Tibial artery (tissue), 4 donors: ENCODE data around the gene FOXK1.

Experiments
- DNase-seq, 2 donors: peaks; one replicate each; pipeline ENCODE4 v3.0.0-alpha.2; 2019
- H3K27ac ChIP-seq, 2 donors: fragments of 200-600 bp; sonication (generic) in 1 of 2; 1 replicate in 1 of 2; 2 replicates in 1 of 2; pipeline ENCODE4 v1.5.1; 2018 to 2019; ENCODE audit warnings: mild to moderate bottlenecking in 1 of 2
- H3K27me3 ChIP-seq, 2 donors: fragments of 200-600 bp; sonication (generic) in 1 of 2; one replicate each; pipeline versions ENCODE4 v1.5.1 to v1.6.0; 2016 to 2019
- H3K36me3 ChIP-seq, 3 donors: fragments of 200-600 bp; sonication (generic) in 2 of 3; one replicate each; pipeline ENCODE4 v1.5.1; 2016 to 2019; ENCODE audit warnings: mild to moderate bottlenecking in 2 of 3
- H3K4me1 ChIP-seq, 4 donors: fragments of 200-600 bp; sonication (generic) in 2 of 4; 1 replicate in 3 of 4; 2 replicates in 1 of 4; pipeline ENCODE4 v1.5.1; 2016 to 2019
- H3K4me3 ChIP-seq, 2 donors: fragments of 200-600 bp; sonication (generic) in 1 of 2; 1 replicate in 1 of 2; 2 replicates in 1 of 2; pipeline ENCODE4 v1.5.1; 2018 to 2019; ENCODE audit warnings: mild to moderate bottlenecking in 2 of 2
- H3K9me3 ChIP-seq, 3 donors: fragments of 200-600 bp; sonication (generic) in 1 of 3; one replicate each; pipeline ENCODE4 v1.5.1; 2016 to 2019
- intact Hi-C: fragments of 100-400 bp; cut with DNase I; formaldehyde crosslinking; loops from one replicate; pipeline ENCODE4 v1.15.0; 2023; ENCODE audit warnings: low total_unique reads
- TF ChIP-seq, protein P1 (sequence below), 2 experiments: fragments of 200-600 bp in 1 of 2; fragments of 450-650 bp in 1 of 2; IDR thresholded peaks; one replicate each; pipeline ENCODE4 v1.5.1; 2017 to 2019; ENCODE audit warnings: antibody characterized with exemption in 2 of 2, mild to moderate bottlenecking in 1 of 2, moderate library complexity in 1 of 2

Gene FOXK1

DNA sequence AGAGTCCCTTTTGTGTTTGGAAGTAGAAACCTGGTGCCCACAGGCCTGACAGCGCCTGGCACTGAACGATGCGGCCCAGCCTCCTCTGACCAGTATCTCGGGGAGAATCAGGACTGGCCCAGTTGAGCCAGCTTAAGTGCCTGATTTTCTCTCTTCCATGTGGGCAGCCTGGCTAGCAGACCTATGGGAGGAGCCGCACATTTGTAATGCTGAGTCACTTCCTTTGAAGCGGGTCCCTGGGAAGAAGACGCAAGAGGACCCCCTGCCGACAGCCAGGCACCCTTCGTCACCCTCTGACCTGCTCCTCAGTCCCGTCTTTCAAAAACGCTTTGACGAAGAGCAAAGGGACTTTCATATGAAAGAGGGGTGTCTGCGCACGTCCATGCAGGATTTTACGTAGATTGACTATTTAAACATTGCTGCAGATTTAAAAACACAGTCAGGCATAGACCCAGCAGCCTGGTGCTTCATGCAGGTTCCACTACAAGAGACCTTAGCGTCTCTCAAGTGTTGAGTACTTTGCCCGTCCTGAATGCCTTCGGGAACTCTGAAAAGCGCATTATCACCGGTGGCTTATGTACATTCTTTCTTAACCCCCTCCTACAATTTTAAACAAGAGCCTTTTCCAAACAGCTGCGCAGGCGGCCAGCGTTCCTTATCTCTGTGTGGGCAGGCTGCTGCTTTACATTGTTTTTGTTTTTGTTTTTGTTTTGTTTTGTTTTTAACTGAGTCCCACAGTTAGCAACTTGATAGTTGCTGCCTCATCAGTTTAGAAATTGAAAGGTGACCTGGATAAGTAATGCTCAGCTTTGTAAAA, 56.8 kb downstream of the FOXK1 start:
- peaks cover 0 to 54% (median 29%) of the 10 kb centered on the region in 4 donors for H3K4me1 ChIP-seq
- H3K27me3 ChIP-seq: no peaks in the 10 kb centered on the region
- TF ChIP-seq, protein P1, sequence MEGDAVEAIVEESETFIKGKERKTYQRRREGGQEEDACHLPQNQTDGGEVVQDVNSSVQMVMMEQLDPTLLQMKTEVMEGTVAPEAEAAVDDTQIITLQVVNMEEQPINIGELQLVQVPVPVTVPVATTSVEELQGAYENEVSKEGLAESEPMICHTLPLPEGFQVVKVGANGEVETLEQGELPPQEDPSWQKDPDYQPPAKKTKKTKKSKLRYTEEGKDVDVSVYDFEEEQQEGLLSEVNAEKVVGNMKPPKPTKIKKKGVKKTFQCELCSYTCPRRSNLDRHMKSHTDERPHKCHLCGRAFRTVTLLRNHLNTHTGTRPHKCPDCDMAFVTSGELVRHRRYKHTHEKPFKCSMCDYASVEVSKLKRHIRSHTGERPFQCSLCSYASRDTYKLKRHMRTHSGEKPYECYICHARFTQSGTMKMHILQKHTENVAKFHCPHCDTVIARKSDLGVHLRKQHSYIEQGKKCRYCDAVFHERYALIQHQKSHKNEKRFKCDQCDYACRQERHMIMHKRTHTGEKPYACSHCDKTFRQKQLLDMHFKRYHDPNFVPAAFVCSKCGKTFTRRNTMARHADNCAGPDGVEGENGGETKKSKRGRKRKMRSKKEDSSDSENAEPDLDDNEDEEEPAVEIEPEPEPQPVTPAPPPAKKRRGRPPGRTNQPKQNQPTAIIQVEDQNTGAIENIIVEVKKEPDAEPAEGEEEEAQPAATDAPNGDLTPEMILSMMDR (IDR thresholded peaks at IDR 0.05): no peak
- no peaks in the 10 kb centered on the region for H3K9me3 ChIP-seq
- peak overlapping the region; percentile 58 to 70 for H3K27ac ChIP-seq
- H3K36me3 ChIP-seq: peaks cover 24 to 30% (median 26%) of the 10 kb centered on the region in 3 donors
- H3K4me3 ChIP-seq: peak overlapping the region; percentile 37 to 42
- intact Hi-C loops: no loop called here
- peak in 1 of 2 donors; percentile 83 for DNase-seq

DNA sequence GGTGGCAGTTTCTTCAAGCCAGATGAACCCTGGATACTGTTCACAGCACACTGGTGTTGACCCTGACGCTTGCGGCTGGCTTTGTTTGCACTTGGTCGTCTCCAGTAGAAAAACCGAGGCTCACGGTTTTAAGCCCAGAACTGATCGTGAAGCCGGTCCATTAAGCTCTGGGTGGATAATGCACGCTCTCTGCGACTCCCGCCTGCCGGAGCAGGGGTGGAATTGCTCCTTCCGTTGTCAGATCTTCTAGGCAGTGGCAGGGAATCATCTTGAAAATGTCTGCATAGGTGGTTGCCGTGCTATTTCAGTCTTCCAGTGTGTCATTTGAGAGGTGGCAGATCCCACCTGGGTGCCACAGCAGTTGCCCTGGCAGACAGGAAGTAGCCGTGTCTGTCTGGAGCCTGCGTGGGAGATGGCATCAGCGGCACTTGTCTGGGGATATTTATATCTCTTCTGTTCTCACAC, 57.5 kb downstream of the FOXK1 start:
- no peak for DNase-seq
- peak overlapping the region; percentile 58 to 70 for H3K27ac ChIP-seq
- TF ChIP-seq, protein P1 (IDR thresholded peaks at IDR 0.05): peak; percentile 50 to 52
- no peaks in the 10 kb centered on the region for H3K9me3 ChIP-seq
- peaks cover 24 to 30% (median 26%) of the 10 kb centered on the region in 3 donors for H3K36me3 ChIP-seq
- peak overlapping the region; percentile 37 to 42 for H3K4me3 ChIP-seq
- intact Hi-C loops: no loop called here
- no peaks in the 10 kb centered on the region for H3K27me3 ChIP-seq
- peaks cover 0 to 61% (median 36%) of the 10 kb centered on the region in 4 donors for H3K4me1 ChIP-seq

DNA sequence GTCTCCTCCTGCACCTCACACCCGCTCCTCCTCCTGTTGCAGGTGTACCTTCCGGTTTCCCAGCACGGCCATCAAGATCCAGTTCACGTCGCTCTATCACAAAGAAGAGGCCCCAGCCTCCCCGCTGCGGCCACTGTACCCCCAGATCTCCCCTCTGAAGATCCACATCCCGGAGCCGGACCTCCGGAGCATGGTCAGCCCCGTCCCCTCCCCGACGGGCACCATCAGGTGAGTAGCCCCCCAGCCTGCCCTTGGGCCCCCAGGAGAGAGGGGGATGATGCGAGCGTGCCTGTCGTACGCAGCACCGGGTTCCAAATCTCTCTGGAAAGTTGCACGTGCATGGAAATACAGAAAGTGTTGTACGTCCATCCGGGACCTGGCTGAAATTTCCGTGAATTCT, 58.7 kb downstream of the FOXK1 start:
- DNase-seq: no peak
- peaks cover 24 to 30% (median 26%) of the 10 kb centered on the region in 3 donors for H3K36me3 ChIP-seq
- no peaks in the 10 kb centered on the region for H3K9me3 ChIP-seq
- H3K27ac ChIP-seq: peak overlapping the region in 1 of 2 donors; percentile 70
- TF ChIP-seq, protein P1 (IDR thresholded peaks at IDR 0.05): no peak
- H3K4me3 ChIP-seq: no peak overlapping the region
- intact Hi-C loops: no loop called here
- no peaks in the 10 kb centered on the region for H3K27me3 ChIP-seq
- peaks cover 0 to 69% (median 44%) of the 10 kb centered on the region in 4 donors for H3K4me1 ChIP-seq

DNA sequence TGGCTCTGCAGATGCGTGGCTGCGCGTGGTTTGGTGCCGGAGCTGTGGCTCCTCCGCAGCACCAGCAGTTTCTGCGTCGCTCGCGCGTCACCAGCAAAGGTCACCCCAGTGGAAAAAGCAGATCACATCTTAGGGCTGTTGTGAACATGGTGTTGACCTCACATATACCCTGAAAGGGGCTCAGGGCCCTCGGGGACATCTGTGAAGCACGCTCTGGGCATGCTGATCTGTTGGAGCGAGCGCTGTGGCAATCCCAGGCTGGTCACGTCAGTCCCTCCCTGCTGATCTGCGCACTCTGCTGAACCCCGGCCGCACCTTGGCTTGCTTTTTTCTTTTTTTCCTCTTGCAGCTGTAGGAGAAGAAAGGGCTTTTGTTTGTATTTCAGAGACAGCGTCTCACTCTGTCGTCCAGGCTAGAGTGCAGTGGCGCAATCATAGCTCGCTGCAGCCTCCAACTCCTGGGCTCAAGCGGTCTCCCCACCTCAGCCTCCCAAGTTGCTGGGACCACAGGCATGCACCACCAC, 60.0 kb downstream of the FOXK1 start:
- H3K27ac ChIP-seq: peak overlapping the region in 1 of 2 donors; percentile 91
- no peaks in the 10 kb centered on the region for H3K27me3 ChIP-seq
- no peak overlapping the region for H3K4me3 ChIP-seq
- peaks cover 24 to 30% (median 26%) of the 10 kb centered on the region in 3 donors for H3K36me3 ChIP-seq
- DNase-seq: no peak
- H3K9me3 ChIP-seq: no peaks in the 10 kb centered on the region
- TF ChIP-seq, protein P1 (IDR thresholded peaks at IDR 0.05): no peak
- intact Hi-C loops: no loop called here
- peaks cover 0 to 74% (median 55%) of the 10 kb centered on the region in 4 donors for H3K4me1 ChIP-seq

DNA sequence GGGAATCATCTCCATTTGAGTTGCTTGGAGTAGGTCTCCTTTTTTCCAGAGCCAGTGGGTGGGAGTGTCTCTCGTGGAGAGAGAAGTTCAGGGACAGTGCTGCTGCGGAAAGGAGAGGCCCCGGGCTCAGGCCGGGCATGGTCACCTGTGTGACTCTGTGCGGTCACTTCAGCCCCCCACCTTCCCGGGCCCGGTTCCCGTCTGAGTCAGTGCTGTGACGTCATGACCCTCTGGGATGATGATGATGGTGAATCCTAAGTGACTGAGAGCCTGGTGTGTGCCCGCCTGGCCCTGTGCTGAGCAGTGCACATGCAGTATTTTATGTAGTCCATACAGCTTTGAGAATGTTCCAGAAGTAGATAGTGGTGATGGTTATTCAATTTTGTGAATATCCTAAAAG, 60.8 kb downstream of the FOXK1 start:
- intact Hi-C loops: no loop called here

More for the DNA sequence above, 60.8 kb downstream of the FOXK1 start:
- peaks cover 0 to 76% (median 61%) of the 10 kb centered on the region in 4 donors for H3K4me1 ChIP-seq
- no peaks in the 10 kb centered on the region for H3K27me3 ChIP-seq
- H3K36me3 ChIP-seq: peaks cover 24 to 30% (median 26%) of the 10 kb centered on the region in 3 donors
- TF ChIP-seq, protein P1 (IDR thresholded peaks at IDR 0.05): no peak
- peak overlapping the region; percentile 80 to 91 for H3K27ac ChIP-seq
- no peak overlapping the region for H3K4me3 ChIP-seq
- DNase-seq: no peak
- no peaks in the 10 kb centered on the region for H3K9me3 ChIP-seq
